GM12875 (cell line): ENCODE measurements around the gene ZNF441.
"Not testable (repeated sequence)": the region's sequence is repeated elsewhere in the genome, so short reads cannot be mapped to it uniquely, and the experiment has no call there.

ENCODE experiments used
- H3K4me3 ChIP-seq: one replicate; pipeline ENCODE4 v1.5.1; 2011; ENCODE audit warnings: low read depth, low read length, control low read depth
- CTCF ChIP-seq: IDR thresholded peaks from 2 replicates; pipeline ENCODE4 v1.5.1; 2011; ENCODE audit warnings: low read depth, mild to moderate bottlenecking, control low read depth, inconsistent platforms, low read length, moderate library complexity, borderline replicate concordance; ENCODE audit not compliant: insufficient read depth

The ZNF441 gene

GRCh38 chr19:11769995-11770394 lies 3.2 kb downstream of the ZNF441 start:
- no peak overlapping the region for H3K4me3 ChIP-seq
- TF ChIP-seq CTCF = no peak

- not testable (repeated sequence) for H3K4me3 ChIP-seq
- peak; percentile 14; the same call in 1 of the 2 replicates for TF ChIP-seq CTCF
Observed at GRCh38 chr19:11771520-11771919, 4.7 kb downstream of the ZNF441 start.

- H3K4me3 ChIP-seq = not testable (repeated sequence)
Observed at GRCh38 chr19:11776669-11777068, 9.9 kb downstream of the ZNF441 start.

GRCh38 chr19:11780431-11781020 lies 13.7 kb downstream of the ZNF441 start:
- H3K4me3 ChIP-seq = no peak overlapping the region
- TF ChIP-seq CTCF = no peak

GRCh38 chr19:11781295-11782057 lies 14.7 kb downstream of the ZNF441 start:
- H3K4me3 ChIP-seq = no peak overlapping the region
- no peak for TF ChIP-seq CTCF

- H3K4me3 ChIP-seq = no peak overlapping the region
- TF ChIP-seq CTCF = no peak
Observed at GRCh38 chr19:11783767-11784166, 17.0 kb downstream of the ZNF441 start.

GRCh38 chr19:11784356-11784755 lies 17.6 kb downstream of the ZNF441 start:
- no peak for TF ChIP-seq CTCF

GRCh38 chr19:11787536-11787935 lies 20.7 kb downstream of the ZNF441 start:
- no peak for TF ChIP-seq CTCF
- H3K4me3 ChIP-seq = no peak overlapping the region

More at GRCh38 chr19:11784356-11784755, 17.6 kb downstream of the ZNF441 start:
- H3K4me3 ChIP-seq = no peak overlapping the region
